HG02852 (cell line): ENCODE data around the gene SFTA2.
"Not testable (repeated sequence)": the region's sequence is repeated elsewhere in the genome, so short reads cannot be mapped to it uniquely, and the experiment has no call there.

Experiments used
- ATAC-seq: cut with Tn5 transposase; IDR thresholded peaks from one replicate; pipeline ENCODE4 v1.9.1; 2021; ENCODE audit warnings: mild to moderate bottlenecking, moderate library complexity; ENCODE audit not compliant: unreplicated experiment

The SFTA2 gene

GRCh38 chr6:30944051-30944450 is 12.1 kb upstream of the SFTA2 start:
- no peak for ATAC-seq

GRCh38 chr6:30942338-30943060 is 10.5 kb upstream of the SFTA2 start:
- ATAC-seq = no peak

- ATAC-seq = no peak
Measured at GRCh38 chr6:30940361-30940986, 8.5 kb upstream of the SFTA2 start, which contains the start of gene MUCL3. TSS of gene MUCL3 (plus strand) at chr6:30940973. CDS start at chr6:30941000, 27 bp downstream.

GRCh38 chr6:30939473-30939872 is 7.5 kb upstream of the SFTA2 start:
- no peak for ATAC-seq

GRCh38 chr6:30938730-30939129 is 6.8 kb upstream of the SFTA2 start:
- no peak for ATAC-seq

- no peak for ATAC-seq
Measured at GRCh38 chr6:30937265-30937664, 5.3 kb upstream of the SFTA2 start.

GRCh38 chr6:30935018-30935417 is 3.0 kb upstream of the SFTA2 start:
- ATAC-seq = no peak

GRCh38 chr6:30932665-30933365 is 845 bp upstream of the SFTA2 start:
- no peak for ATAC-seq

GRCh38 chr6:30931272-30931671 is 698 bp downstream of the SFTA2 start:
- no peak for ATAC-seq

- no peak for ATAC-seq
Measured at GRCh38 chr6:30930506-30930905, 1.5 kb downstream of the SFTA2 start.

- ATAC-seq = no peak
Measured at GRCh38 chr6:30928677-30929076, 3.3 kb downstream of the SFTA2 start.

- not testable (repeated sequence) for ATAC-seq
Measured at GRCh38 chr6:30927080-30927479, 4.9 kb downstream of the SFTA2 start.

- ATAC-seq = no peak
Measured at GRCh38 chr6:30926644-30927043, 5.3 kb downstream of the SFTA2 start.

- ATAC-seq = not testable (repeated sequence)
Measured at GRCh38 chr6:30924040-30924627, 7.8 kb downstream of the SFTA2 start.

- ATAC-seq = no peak
Measured at GRCh38 chr6:30922447-30922852, 9.5 kb downstream of the SFTA2 start.

- no peak for ATAC-seq
Measured at GRCh38 chr6:30918670-30919069, 13.3 kb downstream of the SFTA2 start.

- ATAC-seq = no peak
Measured at GRCh38 chr6:30917487-30917886, 14.5 kb downstream of the SFTA2 start.

- ATAC-seq = no peak
Measured at GRCh38 chr6:30917041-30917440, 14.9 kb downstream of the SFTA2 start.

GRCh38 chr6:30915591-30915946 is 16.4 kb downstream of the SFTA2 start:
- no peak for ATAC-seq

GRCh38 chr6:30914854-30915590 is 16.9 kb downstream of the SFTA2 start:
- no peak for ATAC-seq
